ENCODE data around the gene AGPAT3.
"Not testable (repeated sequence)": the region's sequence is repeated elsewhere in the genome, so short reads cannot be mapped to it uniquely, and the experiment has no call there.

- not testable (repeated sequence) for TF ChIP-seq CTCF, POLR2A (IDR thresholded peaks at IDR 0.05)
Measured at GRCh38 chr21:43844906-43845305, 20.1 kb upstream of the AGPAT3 start.
